SU-DHL-6 (cell line): ENCODE measurements around the gene NPIPB6.

Experiments used
- H2AFZ ChIP-seq: fragments of 200-600 bp; sonication (generic); 2 replicates; pipeline ENCODE4 v1.6.1; 2014; ENCODE audit warnings: low read depth, mild to moderate bottlenecking, moderate library complexity, mixed read lengths, antibody characterized with exemption, low read length; ENCODE audit not compliant: severe bottlenecking
- H3F3A ChIP-seq: fragments of 200-600 bp; shearing (Covaris generic); 2 replicates; pipeline ENCODE4 v1.6.0; 2016; ENCODE audit warnings: antibody characterized with exemption, mild to moderate bottlenecking; ENCODE audit not compliant: insufficient read depth
- H3K27ac ChIP-seq: fragments of 200-600 bp; sonication (generic); 2 replicates; pipeline ENCODE4 v1.5.1; 2016; ENCODE audit warnings: low read depth, mild to moderate bottlenecking, low read length, moderate library complexity, mixed read lengths
- H3K27me3 ChIP-seq: fragments of 200-600 bp; sonication (generic), shearing (Covaris generic); 2 replicates; pipeline ENCODE4 v1.6.0; 2014; ENCODE audit warnings: mild to moderate bottlenecking, low read length
- H3K36me3 ChIP-seq: fragments of 200-600 bp; sonication (generic); 2 replicates; pipeline ENCODE4 v1.6.1; 2014; ENCODE audit warnings: mild to moderate bottlenecking, low read length, mixed read lengths
- H3K4me2 ChIP-seq: fragments of 300-600, 200-600 bp; shearing (Covaris generic), sonication (generic); 2 replicates; pipeline ENCODE4 v1.6.0; 2014; ENCODE audit warnings: low read length, low read depth, mild to moderate bottlenecking; ENCODE audit not compliant: poor library complexity, severe bottlenecking
- H3K4me3 ChIP-seq: fragments of 200-600 bp; sonication (generic); 2 replicates; pipeline ENCODE4 v1.5.1; 2014; ENCODE audit warnings: antibody characterized with exemption, low read length, mild to moderate bottlenecking, mixed read lengths; ENCODE audit not compliant: insufficient read depth, poor library complexity, severe bottlenecking
- H3K79me2 ChIP-seq: fragments of 200-600 bp; sonication (generic); 2 replicates; pipeline ENCODE4 v1.6.1; 2014; ENCODE audit warnings: mild to moderate bottlenecking, low read length, moderate library complexity; ENCODE audit not compliant: insufficient read depth
- H3K9ac ChIP-seq: fragments of 200-600 bp; sonication (generic); 2 replicates; pipeline ENCODE4 v1.7.0; 2014; ENCODE audit warnings: mild to moderate bottlenecking, low read length
- H3K9me2 ChIP-seq: fragments of 200-600 bp; sonication (generic); replicated peaks from 2 replicates; pipeline ENCODE4 v1.6.1; 2014; ENCODE audit warnings: low read length; ENCODE audit not compliant: insufficient read depth
- H3K9me3 ChIP-seq: fragments of 200-600 bp; sonication (generic); 2 replicates; pipeline ENCODE4 v1.6.1; 2014; ENCODE audit warnings: low read length, mixed read lengths; ENCODE audit not compliant: insufficient read depth
- H4K20me1 ChIP-seq: fragments of 200-600 bp; sonication (generic); 2 replicates; pipeline ENCODE4 v1.6.1; 2014; ENCODE audit warnings: low read depth, mild to moderate bottlenecking, antibody characterized with exemption, low read length, moderate library complexity, mixed read lengths
- CTCF ChIP-seq: fragments of 200-600 bp; sonication (generic); IDR thresholded peaks from one replicate; pipeline ENCODE4 v1.5.1; 2017; ENCODE audit warnings: antibody characterized with exemption, mild to moderate bottlenecking, low read length, moderate library complexity; ENCODE audit not compliant: insufficient read depth, poor library complexity, severe bottlenecking
- EZH2phosphoT487 ChIP-seq: fragments of 200-600 bp; sonication (generic), shearing (Covaris generic); conservative IDR thresholded peaks from 2 replicates; pipeline ENCODE4 v1.6.1; 2018; ENCODE audit warnings: mild to moderate bottlenecking, antibody characterized with exemption, low read length, moderate library complexity, mixed read lengths

NPIPB6 gene

GRCh38 chr16:28292731-28293600 lies 70.3 kb downstream of the NPIPB6 start:
- H2AFZ ChIP-seq = peak overlapping the region; percentile 82
- no peaks in the 10 kb centered on the region for H3F3A ChIP-seq
- peak overlapping the region; percentile 55 for H3K9ac ChIP-seq
- no peaks in the 10 kb centered on the region for H3K9me3 ChIP-seq
- H3K27me3 ChIP-seq = no peaks in the 10 kb centered on the region
- H3K79me2 ChIP-seq = no peaks in the 10 kb centered on the region
- peak overlapping the region; percentile 63 for H3K4me2 ChIP-seq
- H3K36me3 ChIP-seq = no peaks in the 10 kb centered on the region
- TF ChIP-seq EZH2phosphoT487 (no peak), CTCF (no peak)
- no peaks in the 10 kb centered on the region for H3K9me2 ChIP-seq
- no peak overlapping the region for H3K27ac ChIP-seq
- H4K20me1 ChIP-seq = no peaks in the 10 kb centered on the region
- peak overlapping the region; percentile 51 for H3K4me3 ChIP-seq
